ENCODE results near the gene THOC5.

Gene THOC5

GRCh38 chr22:29520851-29521250, 32.7 kb downstream of the THOC5 start:
- in situ Hi-C loops (cut with HindIII; ENCODE audit: low sequenced_read_pairs), result no loop called here
- TF ChIP-seq, protein P1, sequence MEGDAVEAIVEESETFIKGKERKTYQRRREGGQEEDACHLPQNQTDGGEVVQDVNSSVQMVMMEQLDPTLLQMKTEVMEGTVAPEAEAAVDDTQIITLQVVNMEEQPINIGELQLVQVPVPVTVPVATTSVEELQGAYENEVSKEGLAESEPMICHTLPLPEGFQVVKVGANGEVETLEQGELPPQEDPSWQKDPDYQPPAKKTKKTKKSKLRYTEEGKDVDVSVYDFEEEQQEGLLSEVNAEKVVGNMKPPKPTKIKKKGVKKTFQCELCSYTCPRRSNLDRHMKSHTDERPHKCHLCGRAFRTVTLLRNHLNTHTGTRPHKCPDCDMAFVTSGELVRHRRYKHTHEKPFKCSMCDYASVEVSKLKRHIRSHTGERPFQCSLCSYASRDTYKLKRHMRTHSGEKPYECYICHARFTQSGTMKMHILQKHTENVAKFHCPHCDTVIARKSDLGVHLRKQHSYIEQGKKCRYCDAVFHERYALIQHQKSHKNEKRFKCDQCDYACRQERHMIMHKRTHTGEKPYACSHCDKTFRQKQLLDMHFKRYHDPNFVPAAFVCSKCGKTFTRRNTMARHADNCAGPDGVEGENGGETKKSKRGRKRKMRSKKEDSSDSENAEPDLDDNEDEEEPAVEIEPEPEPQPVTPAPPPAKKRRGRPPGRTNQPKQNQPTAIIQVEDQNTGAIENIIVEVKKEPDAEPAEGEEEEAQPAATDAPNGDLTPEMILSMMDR (IDR thresholded peaks at IDR 0.05; ENCODE audit: low read depth, low read length), result no peak
- no peak overlapping the region for H3K4me3 ChIP-seq (ENCODE audit: low read depth, low read length)
- peak; percentile 80 for DNase-seq (ENCODE audit: low read depth, low spot score)

GRCh38 chr22:29519996-29520395, 33.6 kb downstream of the THOC5 start:
- DNase-seq (ENCODE audit: low read depth, low spot score), result no peak
- in situ Hi-C loops (cut with HindIII; ENCODE audit: low sequenced_read_pairs), result no loop called here
- TF ChIP-seq, protein P1 (IDR thresholded peaks at IDR 0.05; ENCODE audit: low read depth, low read length), result no peak
- no peak overlapping the region for H3K4me3 ChIP-seq (ENCODE audit: low read depth, low read length)

DNA sequence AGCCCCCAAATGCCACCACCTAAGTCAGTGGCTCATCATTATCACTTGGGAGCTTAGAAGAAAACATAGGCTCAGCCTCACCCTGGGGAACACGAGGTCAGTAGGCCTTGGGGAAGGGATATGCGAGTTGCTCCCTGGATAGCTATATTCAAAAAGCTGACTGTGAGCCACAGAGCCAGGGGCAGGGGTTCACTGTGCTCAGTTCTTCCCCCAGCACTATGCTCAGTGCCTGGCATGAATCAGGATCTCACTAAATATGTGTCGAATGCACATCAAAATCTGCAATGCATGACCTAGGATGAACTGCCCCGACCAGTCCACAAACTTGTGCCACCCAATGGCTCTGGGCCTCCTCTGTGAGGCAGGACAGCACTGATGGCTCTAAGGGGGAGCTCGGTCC, 35.1 kb downstream of the THOC5 start:
- TF ChIP-seq, protein P1 (IDR thresholded peaks at IDR 0.05; ENCODE audit: low read depth, low read length), result no peak
- in situ Hi-C loops (cut with HindIII; ENCODE audit: low sequenced_read_pairs), result no loop called here
- no peak for DNase-seq (ENCODE audit: low read depth, low spot score)
- H3K4me3 ChIP-seq (ENCODE audit: low read depth, low read length), result no peak overlapping the region

GRCh38 chr22:29517215-29517908, 36.2 kb downstream of the THOC5 start:
- no peak overlapping the region for H3K4me3 ChIP-seq (ENCODE audit: low read depth, low read length)
- in situ Hi-C loops (cut with HindIII; ENCODE audit: low sequenced_read_pairs), result no loop called here
- DNase-seq (ENCODE audit: low read depth, low spot score), result no peak
- TF ChIP-seq, protein P1 (IDR thresholded peaks at IDR 0.05; ENCODE audit: low read depth, low read length), result no peak

DNA sequence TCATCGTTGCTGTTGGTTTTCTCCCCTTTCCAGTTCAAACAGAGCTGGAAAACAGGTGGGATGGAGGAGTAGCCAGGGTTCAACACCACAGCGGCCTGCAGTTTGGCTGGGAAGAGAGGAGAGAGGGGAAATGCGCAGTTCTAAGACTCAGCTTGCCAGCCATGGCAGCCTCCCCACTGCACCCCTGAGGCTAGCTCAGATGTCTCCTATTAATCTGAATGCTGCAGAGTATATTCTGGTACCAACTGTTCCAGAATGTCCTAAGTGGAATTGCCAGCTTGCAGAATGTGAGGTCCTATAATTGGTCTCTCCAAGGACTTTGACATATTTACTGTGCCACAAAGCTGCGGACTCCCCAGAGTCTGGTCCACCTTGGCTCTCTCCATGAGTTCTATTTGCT, 41.5 kb downstream of the THOC5 start:
- TF ChIP-seq, protein P1 (IDR thresholded peaks at IDR 0.05; ENCODE audit: low read depth, low read length), result no peak
- H3K4me3 ChIP-seq (ENCODE audit: low read depth, low read length), result no peak overlapping the region
- no peak for DNase-seq (ENCODE audit: low read depth, low spot score)
- in situ Hi-C loops (cut with HindIII; ENCODE audit: low sequenced_read_pairs), result no loop called here

GRCh38 chr22:29511126-29511862, 42.3 kb downstream of the THOC5 start:
- in situ Hi-C loops (cut with HindIII; ENCODE audit: low sequenced_read_pairs), result no loop called here
- TF ChIP-seq, protein P1 (IDR thresholded peaks at IDR 0.05; ENCODE audit: low read depth, low read length), result no peak
- DNase-seq (ENCODE audit: low read depth, low spot score), result no peak
- no peak overlapping the region for H3K4me3 ChIP-seq (ENCODE audit: low read depth, low read length)

Data from astrocyte of the spinal cord (primary cell).